ENCODE measurements around the gene FLNC. TPM values are rescaled to one million over a fixed set of nuclear protein-coding genes. Genes with fewer than 3 reads are reported as not detected.

FLNC gene
- total RNA-seq, 1 experiment from 2014 or later = 10.2 TPM

GRCh38 chr7:128865996-128866877 is 36.0 kb downstream of the FLNC start:
- Histone ChIP-seq H3K4me3 (ENCODE audit: low read depth in 2 of 2, low read length in 2 of 2) (no peak overlapping the region), H3K27me3 (ENCODE audit: control insufficient read depth, insufficient read depth, low read length) (no peaks in the 10 kb centered on the region), H3K27ac (ENCODE audit: low read length) (no peak overlapping the region), H3K4me1 (ENCODE audit: control insufficient read depth, insufficient read depth, low read length) (peaks cover 11% of the 10 kb centered on the region), H3K9me3 (ENCODE audit: control insufficient read depth, insufficient read depth, low read depth, low read length) (no peaks in the 10 kb centered on the region), H3K36me3 (ENCODE audit: control insufficient read depth, insufficient read depth, low read length) (peaks cover 3% of the 10 kb centered on the region; the same call in 1 of the 2 replicates)
- DNase-seq (ENCODE audit: low read depth, low spot score) = no peak
- POLR2A ChIA-PET = no interaction called here
- TF ChIP-seq, protein P1, sequence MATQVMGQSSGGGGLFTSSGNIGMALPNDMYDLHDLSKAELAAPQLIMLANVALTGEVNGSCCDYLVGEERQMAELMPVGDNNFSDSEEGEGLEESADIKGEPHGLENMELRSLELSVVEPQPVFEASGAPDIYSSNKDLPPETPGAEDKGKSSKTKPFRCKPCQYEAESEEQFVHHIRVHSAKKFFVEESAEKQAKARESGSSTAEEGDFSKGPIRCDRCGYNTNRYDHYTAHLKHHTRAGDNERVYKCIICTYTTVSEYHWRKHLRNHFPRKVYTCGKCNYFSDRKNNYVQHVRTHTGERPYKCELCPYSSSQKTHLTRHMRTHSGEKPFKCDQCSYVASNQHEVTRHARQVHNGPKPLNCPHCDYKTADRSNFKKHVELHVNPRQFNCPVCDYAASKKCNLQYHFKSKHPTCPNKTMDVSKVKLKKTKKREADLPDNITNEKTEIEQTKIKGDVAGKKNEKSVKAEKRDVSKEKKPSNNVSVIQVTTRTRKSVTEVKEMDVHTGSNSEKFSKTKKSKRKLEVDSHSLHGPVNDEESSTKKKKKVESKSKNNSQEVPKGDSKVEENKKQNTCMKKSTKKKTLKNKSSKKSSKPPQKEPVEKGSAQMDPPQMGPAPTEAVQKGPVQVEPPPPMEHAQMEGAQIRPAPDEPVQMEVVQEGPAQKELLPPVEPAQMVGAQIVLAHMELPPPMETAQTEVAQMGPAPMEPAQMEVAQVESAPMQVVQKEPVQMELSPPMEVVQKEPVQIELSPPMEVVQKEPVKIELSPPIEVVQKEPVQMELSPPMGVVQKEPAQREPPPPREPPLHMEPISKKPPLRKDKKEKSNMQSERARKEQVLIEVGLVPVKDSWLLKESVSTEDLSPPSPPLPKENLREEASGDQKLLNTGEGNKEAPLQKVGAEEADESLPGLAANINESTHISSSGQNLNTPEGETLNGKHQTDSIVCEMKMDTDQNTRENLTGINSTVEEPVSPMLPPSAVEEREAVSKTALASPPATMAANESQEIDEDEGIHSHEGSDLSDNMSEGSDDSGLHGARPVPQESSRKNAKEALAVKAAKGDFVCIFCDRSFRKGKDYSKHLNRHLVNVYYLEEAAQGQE (IDR thresholded peaks at IDR 0.05; ENCODE audit: insufficient read depth in 1 of 2, low read depth in 2 of 2, low read length in 1 of 2) = no peak
- TF ChIP-seq, protein P2, sequence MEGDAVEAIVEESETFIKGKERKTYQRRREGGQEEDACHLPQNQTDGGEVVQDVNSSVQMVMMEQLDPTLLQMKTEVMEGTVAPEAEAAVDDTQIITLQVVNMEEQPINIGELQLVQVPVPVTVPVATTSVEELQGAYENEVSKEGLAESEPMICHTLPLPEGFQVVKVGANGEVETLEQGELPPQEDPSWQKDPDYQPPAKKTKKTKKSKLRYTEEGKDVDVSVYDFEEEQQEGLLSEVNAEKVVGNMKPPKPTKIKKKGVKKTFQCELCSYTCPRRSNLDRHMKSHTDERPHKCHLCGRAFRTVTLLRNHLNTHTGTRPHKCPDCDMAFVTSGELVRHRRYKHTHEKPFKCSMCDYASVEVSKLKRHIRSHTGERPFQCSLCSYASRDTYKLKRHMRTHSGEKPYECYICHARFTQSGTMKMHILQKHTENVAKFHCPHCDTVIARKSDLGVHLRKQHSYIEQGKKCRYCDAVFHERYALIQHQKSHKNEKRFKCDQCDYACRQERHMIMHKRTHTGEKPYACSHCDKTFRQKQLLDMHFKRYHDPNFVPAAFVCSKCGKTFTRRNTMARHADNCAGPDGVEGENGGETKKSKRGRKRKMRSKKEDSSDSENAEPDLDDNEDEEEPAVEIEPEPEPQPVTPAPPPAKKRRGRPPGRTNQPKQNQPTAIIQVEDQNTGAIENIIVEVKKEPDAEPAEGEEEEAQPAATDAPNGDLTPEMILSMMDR (IDR thresholded peaks at IDR 0.05) = no peak
- TF ChIP-seq POLR2AphosphoS5 (IDR thresholded peaks at IDR 0.05; ENCODE audit: low read depth, low read length) (no peak), TCF7L2 (IDR thresholded peaks at IDR 0.05; ENCODE audit: low read depth, low read length) (no peak), SIN3A (IDR thresholded peaks at IDR 0.05; ENCODE audit: borderline replicate concordance, insufficient read depth, low read depth, low read length) (no peak)
- no TSS peak for BruUV-seq (replicated peaks)
- CTCF ChIA-PET = no interaction called here
- ATAC-seq = no peak
- intact Hi-C loops (cut with micrococcal nuclease; ENCODE audit: unreplicated experiment) = loop anchor here (5.0 kb wide), 1 partner anchor 69 kb away; no protein-coding TSS in a partner anchor
- in situ Hi-C loops (cut with HindIII; ENCODE audit: low pct_unique_long_range_greater_than_20kb, low sequenced_read_pairs) = no loop called here

DNA sequence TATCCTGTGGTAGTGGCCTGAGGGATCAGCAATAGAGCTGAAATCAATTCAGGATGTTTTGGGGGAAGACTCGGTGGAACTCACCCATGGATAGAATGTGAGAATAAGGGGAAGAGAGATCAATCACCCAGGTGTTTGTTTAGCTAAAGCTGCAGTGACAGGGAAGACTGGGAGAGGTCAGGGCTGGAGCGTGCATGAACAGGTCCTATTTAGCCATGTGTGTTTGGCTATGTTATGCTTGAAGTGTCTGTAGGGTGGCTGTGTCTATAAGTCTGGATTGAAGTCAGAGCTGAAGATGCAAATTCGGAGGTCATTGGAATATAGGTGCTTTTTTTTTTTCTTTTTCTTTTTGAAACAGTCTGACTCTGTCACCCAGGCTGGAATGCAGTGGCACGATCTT is 37.0 kb downstream of the FLNC start:
- Histone ChIP-seq H3K27ac (ENCODE audit: low read length) (no peak overlapping the region), H3K27me3 (ENCODE audit: control insufficient read depth, insufficient read depth, low read length) (no peaks in the 10 kb centered on the region; the same call in 1 of the 2 replicates), H3K9me3 (ENCODE audit: control insufficient read depth, insufficient read depth, low read depth, low read length) (no peaks in the 10 kb centered on the region), H3K36me3 (ENCODE audit: control insufficient read depth, insufficient read depth, low read length) (peaks cover 3% of the 10 kb centered on the region; the same call in 1 of the 2 replicates), H3K4me1 (ENCODE audit: control insufficient read depth, insufficient read depth, low read length) (peaks cover 9% of the 10 kb centered on the region), H3K4me3 (ENCODE audit: low read depth in 2 of 2, low read length in 2 of 2) (no peak overlapping the region)
- in situ Hi-C loops (cut with HindIII; ENCODE audit: low pct_unique_long_range_greater_than_20kb, low sequenced_read_pairs) (no loop called here), intact Hi-C loops (cut with micrococcal nuclease; ENCODE audit: unreplicated experiment) (loop anchor here (5.0 kb wide), 1 partner anchor 70 kb away; no protein-coding TSS in a partner anchor)
- CTCF ChIA-PET = no interaction called here
- TF ChIP-seq, protein P1 (IDR thresholded peaks at IDR 0.05; ENCODE audit: insufficient read depth in 1 of 2, low read depth in 2 of 2, low read length in 1 of 2) = no peak
- TF ChIP-seq SIN3A (IDR thresholded peaks at IDR 0.05; ENCODE audit: borderline replicate concordance, insufficient read depth, low read depth, low read length) (no peak), TCF7L2 (IDR thresholded peaks at IDR 0.05; ENCODE audit: low read depth, low read length) (no peak), POLR2AphosphoS5 (IDR thresholded peaks at IDR 0.05; ENCODE audit: low read depth, low read length) (no peak)
- TF ChIP-seq, protein P2 (IDR thresholded peaks at IDR 0.05) = no peak
- ATAC-seq = no peak
- POLR2A ChIA-PET = interaction anchor here (0.6 kb wide), 2 partner anchors 85 to 134 kb away, joined by 4 read pairs; no protein-coding TSS in a partner anchor
- DNase-seq (ENCODE audit: low read depth, low spot score) = no peak
- BruUV-seq (replicated peaks) = no TSS peak
